GM10847 (cell line): ENCODE data around the gene TLR8.

Experiments
- POLR2A ChIP-seq: IDR thresholded peaks from 2 replicates; pipeline ENCODE4 v1.6.1; 2011; ENCODE audit not compliant: insufficient read length; ENCODE audit errors: extremely low read depth

The TLR8 gene

DNA sequence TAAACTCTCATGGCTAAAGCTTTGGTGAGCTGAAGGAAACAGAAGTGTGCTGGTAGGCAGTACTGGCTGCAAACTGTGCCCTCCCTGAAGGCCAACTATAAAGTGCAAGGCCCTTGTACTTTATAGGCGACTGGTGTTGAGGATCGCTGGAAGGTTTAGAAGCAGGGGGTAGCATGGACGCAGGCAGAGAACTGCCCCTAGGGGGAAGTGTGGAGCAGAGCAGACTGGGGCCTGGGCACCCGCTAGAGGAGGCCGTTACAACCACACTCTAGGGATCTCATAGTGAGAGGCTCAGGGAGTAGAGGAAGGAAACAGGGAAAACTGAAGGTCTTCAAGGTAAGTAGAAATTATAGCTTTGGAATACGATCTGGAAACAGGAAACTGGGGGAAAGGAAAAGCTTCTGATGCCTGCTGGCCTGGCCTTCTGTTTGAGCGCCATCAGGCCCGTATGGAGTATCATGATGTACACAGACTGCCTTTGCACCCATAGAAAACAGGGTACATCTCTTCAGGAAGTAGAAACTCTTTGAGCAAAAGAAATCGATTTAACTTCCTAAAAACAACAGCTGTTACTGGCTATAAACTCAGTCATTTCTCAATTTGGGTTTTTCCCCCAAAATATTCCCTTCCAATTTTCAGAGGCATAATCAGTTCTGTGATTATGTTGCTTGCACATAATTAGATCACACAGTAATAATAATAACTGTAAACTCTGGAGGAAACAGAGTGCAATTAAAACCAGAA is 44.6 kb downstream of the TLR8 start:
- TF ChIP-seq POLR2A = no peak

- TF ChIP-seq POLR2A = no peak
Measured at GRCh38 chrX:12951595-12951975, 45.2 kb downstream of the TLR8 start.

DNA sequence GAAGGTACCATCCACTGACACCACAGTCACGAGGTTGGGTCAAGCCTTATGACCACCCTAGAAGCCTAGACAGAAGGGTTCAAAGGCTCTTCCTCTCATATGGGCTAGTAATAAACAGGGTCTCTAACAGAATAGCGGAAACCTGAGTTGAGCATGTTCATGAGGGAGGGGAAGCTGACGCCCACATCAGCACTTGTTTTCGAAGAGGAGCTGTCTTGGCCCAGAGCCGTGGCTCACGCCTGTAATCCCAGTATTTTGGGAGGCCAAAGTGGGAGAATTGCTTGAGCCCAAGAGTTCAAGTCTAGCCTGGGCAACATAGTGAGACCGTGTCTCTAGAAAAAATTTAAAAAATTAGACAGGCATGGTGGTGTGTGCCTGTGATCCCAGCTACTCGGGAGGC is 47.0 kb downstream of the TLR8 start:
- TF ChIP-seq POLR2A = no peak

DNA sequence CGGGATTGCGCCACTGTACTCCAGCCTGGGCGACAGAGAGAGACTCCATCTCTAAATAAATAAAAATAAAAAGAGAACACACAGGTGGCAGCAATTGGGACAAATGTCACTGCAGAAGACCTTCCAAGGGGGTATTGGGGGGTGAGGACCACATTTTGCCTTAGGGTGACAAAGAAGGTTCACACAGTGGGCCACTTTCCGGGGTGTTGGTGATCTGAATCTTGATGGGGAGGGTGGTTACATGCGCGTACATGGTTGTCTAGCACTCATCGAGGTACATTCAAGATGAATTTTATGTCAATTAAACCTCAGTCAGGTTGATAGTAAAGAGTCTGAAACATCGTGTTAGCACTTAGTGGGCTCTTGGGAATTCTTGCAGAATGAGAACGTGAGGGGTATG is 48.0 kb downstream of the TLR8 start:
- TF ChIP-seq POLR2A = no peak

- no peak for TF ChIP-seq POLR2A
Measured at GRCh38 chrX:12954981-12955380, 48.6 kb downstream of the TLR8 start.

GRCh38 chrX:12955882-12956703 is 49.7 kb downstream of the TLR8 start:
- no peak for TF ChIP-seq POLR2A

DNA sequence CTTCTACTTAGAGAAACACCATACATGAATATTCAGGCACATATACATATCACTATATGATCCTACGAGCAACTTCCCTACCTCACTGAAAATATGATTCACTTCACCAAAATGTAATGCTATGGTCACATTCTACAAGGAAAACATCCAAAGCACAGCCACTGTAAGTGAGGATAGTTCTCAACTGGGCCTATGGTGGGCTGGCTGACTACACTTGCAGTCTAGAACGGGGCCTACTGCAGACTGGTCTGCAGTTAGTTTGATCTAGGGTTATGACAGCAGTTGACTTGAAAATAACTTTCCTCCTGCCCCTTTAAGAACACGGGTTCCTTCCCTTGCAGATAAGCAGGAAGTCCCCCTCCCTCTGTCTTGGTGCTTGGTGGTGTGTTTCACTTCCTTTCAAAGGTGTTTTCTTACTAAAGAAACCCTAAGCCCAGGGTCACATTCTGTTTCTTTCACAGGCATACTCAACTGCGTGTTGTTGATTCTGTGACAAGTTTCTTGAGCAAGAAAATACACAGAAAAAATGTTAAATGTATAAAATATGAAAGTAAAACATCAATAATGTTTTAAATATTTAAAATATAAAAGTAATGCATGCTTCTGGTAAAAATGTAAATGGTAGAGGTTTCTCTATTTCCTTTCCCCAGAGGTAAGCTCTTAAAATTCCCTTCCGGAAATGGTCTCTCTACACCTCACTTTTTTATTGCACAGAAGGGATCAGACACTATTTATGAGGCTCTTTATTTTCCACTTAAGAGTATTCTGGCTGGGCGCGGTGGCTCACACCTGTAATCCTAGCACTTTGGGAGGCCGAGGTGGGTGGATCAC is 50.5 kb downstream of the TLR8 start:
- TF ChIP-seq POLR2A = no peak

DNA sequence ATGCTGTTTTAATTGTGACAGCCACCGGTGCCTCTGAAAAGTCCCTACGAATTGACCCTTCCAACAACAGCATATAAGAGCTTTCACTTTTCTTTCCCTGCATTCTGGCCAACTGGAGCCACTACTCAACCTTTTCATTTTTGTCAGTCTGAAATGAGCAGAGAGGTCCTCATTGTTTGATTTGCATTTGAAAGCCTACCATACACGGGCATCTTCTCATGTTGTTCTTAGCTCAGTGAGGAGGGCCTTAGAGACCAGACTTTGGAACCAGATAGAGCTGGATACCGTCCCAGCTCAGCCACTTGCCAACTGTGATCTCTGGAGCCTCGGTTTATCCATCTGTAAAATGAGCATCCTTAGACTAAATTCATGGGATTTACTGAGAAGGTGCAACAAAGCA is 51.6 kb downstream of the TLR8 start:
- no peak for TF ChIP-seq POLR2A

DNA sequence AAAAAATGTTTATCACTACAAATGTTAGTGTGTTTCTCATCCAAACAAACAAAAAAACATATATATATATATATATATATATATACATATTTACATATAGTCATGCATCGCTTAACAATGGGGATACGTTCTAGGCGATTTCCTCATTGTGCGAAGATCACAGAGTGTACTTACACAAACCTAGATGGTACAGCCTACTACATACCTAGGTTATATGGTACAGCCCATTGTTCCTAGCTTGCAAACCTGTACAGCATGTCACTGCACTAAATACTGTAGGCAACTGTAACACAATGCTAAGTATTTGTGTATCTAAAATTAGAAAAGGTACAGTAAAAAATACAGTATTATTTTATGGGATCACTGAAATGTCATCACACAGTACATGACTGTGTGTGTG is 52.0 kb downstream of the TLR8 start:
- TF ChIP-seq POLR2A = no peak

DNA sequence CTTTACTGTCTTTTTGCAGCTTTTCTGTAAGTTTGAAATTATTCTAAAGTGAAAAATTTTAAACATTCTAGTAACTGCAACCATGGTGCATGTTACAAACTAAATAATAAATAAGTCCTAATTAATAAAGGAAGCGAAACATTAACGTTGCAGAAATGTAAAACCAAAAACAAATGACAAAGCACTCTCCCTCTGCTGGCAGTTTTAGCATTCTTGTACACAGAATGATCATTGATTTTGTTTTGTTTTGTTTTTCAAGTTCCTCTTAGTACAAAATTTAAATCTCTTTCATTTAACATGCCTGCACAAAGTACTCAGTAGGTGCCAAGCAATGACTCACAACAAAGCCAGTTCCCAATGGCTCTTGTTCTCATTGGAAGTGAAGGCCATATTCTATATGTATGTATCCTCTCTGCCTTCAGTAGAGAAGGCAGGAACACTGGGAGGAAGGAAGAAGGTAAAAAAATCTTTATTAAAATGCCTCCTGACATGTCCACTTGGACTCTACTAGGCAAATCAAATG is 54.8 kb downstream of the TLR8 start:
- TF ChIP-seq POLR2A = no peak

GRCh38 chrX:12962041-12962504 is 55.7 kb downstream of the TLR8 start:
- no peak for TF ChIP-seq POLR2A

GRCh38 chrX:12965131-12965940 is 58.9 kb downstream of the TLR8 start:
- TF ChIP-seq POLR2A = no peak

DNA sequence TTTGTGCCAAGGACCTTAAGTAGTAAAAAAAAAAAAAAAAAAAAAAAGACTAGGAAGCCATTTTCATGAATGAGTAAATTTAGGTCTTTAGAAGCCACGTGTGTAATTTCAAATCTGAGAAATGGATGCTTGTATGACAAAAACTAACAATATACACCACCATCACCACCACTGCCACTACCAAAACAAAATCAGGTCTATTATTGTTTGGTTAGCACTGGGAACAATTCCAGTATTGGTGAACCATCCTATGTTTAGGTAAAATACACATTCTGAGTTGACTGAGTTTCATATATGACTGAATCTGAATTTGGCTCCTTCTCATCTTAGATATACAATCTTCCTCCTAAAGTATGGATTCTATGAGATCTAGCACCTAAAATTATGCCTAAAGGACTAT is 59.7 kb downstream of the TLR8 start:
- no peak for TF ChIP-seq POLR2A

DNA sequence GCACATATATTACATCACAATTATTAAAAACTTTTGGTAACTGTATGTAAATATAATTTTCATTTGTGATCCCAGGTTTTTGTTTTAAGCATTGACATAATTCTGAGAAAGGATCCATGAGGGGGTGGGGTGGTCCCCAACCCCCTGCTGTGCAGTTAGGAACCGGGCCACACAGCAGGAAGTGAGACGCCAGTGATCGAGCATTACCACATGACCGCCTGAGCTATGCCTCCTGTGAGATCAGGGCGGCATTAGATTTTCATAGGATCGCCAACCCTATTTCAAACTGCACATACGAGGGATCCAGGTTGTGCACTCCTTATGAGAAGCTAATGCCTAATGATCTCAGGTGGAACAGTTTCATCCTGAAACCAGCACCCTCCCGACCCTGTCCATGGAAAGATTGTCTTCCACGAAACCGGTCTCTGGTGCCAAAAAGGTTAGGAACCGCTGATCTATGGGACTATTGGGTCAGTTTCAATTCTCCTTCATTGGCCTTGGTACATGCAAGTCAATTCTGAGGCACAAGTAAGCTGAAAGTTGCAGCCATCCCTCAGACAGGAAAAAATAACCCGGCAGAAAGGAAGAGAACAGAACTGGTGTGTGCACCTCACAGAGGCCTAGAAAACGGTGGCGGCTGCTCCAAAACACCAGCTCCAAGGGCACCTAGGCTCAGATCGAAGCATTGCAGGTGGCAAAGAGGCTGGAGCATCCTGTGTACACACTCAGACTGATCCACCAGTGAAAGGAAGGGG is 61.5 kb downstream of the TLR8 start:
- TF ChIP-seq POLR2A = no peak

GRCh38 chrX:12970691-12971202 is 64.3 kb downstream of the TLR8 start:
- TF ChIP-seq POLR2A = no peak
